GM19467 (cell line): Measurements from ENCODE around the gene MAP1S.
"Not testable (repeated sequence)": the region's sequence is repeated elsewhere in the genome, so short reads cannot be mapped to it uniquely, and the experiment has no call there.

Experiments
- ATAC-seq: cut with Tn5 transposase; IDR thresholded peaks from one replicate; pipeline ENCODE4 v1.9.1; 2021; ENCODE audit warnings: mild to moderate bottlenecking, moderate library complexity; ENCODE audit not compliant: unreplicated experiment

The MAP1S gene

DNA sequence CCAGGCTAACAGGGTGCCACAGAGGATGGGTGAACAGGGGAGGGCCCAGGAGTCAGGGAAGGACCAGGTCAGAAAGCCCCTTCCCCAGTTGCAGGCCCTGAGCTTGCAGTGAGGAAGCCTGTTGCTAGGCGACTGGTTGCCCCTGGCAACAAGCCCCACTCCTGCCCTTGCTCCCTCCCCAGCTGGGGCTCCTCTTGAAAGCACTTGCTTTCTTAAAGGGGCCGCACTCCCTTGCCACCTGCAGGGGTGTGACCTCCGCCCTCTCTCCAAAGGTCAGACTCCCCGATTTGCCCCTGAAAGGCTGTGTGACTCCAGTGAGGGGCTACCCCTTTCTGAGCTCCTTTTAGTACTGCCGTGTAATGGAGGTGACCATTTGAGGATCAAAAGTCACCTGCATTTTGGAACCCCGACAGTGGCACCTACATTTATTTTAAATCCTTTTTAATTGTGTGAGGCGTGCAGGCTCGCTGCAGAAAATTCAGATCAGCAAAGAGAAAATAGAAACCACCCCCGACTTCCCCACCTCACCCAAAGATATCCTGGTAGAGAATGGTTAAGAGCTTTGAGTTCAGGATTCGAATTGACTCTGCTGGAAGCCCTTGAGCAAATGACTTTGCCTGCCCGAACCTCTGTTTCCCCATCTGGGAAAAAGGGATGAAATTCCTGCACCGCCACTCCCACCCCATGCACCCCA, 36.8 kb downstream of the MAP1S start:
- ATAC-seq, result no peak

- ATAC-seq, result no peak
Measured at GRCh38 chr19:17757125-17757524, 37.8 kb downstream of the MAP1S start.

- no peak for ATAC-seq
Measured at GRCh38 chr19:17758515-17758914, 39.2 kb downstream of the MAP1S start.

DNA sequence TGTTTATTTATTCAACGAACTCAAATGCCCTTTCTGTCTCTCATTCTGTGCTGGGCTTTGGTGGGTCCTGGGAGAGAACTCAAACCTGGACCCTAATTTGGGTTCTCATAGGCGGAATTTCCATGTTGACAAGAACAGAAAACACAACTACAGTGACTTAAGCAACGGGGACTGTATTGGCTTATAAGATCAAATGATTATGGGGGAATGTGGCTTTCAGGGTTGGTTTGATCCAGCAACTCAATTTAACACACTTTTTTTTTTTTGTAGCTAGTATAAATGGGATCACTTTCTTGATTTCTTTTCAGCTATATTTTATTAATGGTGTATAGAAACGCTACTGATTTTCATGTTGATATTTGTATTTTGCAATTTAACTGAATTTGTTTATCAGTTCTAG, 41.9 kb downstream of the MAP1S start:
- no peak for ATAC-seq

GRCh38 chr19:17762505-17763229, 43.4 kb downstream of the MAP1S start:
- ATAC-seq, result no peak

GRCh38 chr19:17764348-17764747, 45.1 kb downstream of the MAP1S start:
- ATAC-seq, result no peak

DNA sequence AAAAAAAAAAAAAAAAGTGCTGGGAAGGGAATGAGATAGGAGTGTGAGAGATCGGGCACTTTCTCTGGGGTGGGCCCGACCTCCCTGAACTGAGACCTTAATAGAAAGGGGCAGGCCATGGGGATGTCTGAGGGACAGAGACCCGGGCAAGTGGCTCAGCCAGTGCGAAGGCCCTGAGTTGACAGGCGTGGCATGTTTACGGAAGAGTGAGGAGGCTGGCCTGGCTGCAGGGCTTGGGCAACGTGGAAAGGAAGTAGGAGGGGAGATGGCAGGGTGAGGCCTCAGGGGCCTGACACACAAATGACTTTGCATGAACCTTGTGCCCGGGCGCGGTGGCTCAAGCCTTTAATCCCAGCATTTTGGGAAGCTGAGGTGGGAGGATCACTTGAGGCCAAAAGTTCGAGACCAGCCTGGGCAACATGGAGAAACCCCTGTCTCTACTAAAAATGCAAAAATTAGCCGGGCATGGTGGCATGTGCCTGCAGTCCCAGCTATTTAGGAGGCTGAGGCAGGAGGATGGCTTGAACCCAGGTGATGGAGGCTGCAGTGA, 45.9 kb downstream of the MAP1S start:
- no peak for ATAC-seq

- ATAC-seq, result no peak
Measured at GRCh38 chr19:17766543-17767131, 47.4 kb downstream of the MAP1S start.

- ATAC-seq, result no peak
Measured at GRCh38 chr19:17767559-17767958, 48.3 kb downstream of the MAP1S start.

DNA sequence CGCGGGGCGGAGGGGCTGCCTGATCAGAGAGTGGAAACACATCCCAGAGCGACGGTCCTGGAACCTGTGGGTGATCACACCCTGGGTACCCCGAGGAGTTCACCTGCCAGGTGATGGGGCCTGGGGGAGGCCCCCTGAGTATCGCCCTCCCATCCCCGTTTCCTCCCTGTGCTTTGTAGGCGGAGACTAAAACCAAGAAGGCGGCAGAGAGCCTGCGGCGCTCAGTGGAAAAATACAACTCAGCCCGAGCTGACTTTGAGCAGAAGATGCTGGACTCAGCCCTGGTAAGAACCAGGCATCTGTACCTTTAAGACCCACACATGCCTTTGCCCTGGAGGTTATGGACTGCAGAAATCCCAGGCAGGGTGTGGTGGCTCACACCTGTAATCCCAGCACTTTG, 51.3 kb downstream of the MAP1S start:
- no peak for ATAC-seq

DNA sequence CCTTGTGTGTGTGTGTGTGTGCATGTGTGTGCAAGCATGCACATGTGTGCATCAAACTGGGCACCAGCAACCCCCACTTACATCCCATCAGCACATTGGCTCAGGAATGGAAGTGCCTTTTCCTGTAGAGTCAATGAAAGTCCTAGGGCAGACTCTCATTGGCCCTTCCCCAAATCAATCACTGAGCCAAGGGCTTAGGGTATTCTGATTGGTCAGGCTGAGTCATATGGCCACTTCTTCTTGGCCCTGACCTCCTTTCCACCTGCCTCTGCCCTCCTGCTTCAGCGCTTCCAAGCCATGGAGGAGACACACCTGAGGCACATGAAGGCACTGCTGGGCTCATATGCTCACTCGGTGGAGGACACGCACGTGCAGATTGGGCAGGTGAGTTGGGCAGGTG, 52.9 kb downstream of the MAP1S start:
- ATAC-seq, result no peak

DNA sequence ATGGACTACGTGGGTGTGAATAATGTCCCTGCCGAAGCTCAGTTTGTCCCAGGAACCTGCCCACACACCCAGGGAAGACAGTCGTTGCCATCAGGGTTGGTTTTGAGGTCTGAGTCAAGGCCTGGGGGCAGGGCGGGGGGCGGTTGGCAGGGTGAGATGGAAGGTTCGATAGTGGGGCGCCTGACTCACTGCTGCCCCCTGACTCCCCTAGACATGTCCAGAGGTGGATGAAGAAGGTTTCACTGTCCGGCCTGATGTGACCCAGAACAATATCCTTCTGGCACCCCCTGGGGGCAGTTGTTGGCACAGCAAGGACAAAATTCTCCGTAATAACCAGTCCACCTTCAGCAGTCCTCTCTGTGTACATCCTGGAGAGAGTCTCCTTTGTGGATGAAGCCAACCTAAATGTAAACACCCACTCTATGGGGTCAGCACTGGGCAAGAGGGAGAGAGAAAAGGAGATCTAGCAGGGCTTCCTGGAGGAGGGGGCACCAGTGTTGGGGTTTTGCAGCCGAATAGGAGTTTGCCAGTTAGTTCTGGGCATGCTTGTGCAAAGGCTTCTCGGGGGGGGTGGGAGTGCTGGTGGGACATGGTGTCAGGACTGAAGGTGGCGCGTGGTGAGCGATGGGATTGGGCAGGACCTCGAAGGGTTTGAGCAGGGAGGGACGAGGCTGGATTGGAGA, 56.1 kb downstream of the MAP1S start:
- no peak for ATAC-seq

DNA sequence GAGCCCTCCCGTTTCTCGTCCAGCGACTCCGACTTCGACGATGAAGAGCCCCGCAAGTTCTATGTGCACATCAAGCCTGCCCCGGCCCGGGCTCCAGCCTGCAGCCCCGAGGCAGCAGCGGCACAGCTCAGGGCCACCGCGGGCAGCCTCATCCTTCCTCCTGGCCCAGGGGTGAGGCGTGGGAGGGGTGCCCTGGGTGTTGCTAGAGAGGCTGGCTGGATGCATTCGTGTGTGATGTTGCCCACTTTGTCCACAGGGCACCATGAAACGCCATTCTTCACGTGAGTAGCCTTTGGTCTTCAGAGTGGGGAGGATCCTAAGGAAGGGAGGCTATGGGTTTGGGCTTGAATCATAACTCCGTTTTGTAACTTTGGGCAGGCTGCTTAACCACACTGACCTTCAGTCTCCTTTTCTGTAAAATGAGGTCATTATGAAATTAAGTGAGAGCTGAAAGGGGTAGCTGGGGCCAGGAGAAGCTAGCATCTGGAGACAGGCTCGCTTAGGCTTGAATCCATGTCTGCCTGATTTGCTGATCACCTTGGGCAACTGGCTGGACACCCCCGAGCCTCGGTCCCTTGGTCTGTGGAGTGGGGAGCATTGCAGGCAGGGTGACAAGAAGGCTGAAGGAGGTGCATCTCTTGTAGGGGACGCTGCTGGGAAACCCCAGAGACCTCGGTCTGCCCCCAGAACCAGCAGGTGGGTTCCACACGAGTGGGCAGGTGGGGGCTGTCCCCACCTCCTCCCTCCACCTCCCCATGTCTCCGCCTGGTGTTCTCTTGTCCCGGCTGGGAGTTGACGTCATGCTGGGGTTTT, 56.9 kb downstream of the MAP1S start:
- peak; percentile 61 for ATAC-seq

DNA sequence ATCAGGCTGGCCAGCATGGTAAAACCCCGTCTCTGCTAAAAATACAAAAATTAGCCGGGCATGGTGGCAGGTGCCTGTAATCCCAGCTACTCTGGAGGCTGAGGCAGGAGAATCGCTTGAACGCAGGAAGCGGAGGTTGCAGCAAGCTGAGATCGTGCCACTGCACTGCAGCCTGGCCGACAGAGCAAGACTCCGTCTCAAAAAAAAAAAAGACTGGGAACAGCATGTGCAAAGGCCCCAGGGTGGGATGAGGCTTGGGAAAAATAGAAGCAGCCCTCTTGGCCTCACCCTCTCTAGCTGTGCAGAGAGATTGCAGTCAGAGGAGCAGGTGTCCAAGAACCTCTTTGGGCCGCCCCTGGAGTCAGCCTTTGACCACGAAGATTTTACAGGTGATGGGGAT, 58.6 kb downstream of the MAP1S start:
- not testable (repeated sequence) for ATAC-seq

DNA sequence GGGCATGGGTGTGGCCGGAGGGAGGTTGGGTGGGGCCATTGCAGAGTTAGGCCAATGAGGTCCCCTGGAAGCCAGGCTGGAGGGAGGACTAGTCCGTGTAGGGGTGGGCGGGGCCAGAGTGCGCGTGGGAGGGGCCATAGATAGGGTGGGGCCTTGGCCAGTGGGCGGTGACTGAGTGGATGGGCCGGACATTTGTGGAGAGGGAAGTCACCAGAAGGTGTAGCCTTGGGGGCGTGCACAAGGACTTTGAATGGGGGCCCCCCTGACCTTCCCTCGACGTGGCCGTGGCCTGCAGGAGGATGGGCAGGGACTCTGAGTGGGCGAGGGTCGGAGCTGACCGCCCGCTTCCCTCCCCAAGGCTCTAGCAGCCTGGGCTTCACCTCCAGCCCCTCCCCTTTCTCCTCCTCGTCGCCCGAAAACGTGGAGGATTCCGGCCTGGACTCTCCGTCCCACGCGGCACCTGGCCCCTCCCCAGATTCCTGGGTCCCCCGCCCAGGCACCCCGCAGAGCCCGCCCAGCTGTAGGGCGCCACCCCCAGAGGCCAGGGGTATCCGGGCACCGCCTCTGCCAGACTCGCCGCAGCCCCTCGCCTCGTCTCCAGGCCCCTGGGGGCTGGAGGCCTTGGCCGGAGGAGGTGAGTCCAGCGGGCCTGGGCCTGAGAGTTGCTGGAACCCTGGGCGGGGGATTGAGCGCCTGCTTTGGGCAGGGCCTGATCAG, 59.1 kb downstream of the MAP1S start:
- ATAC-seq, result no peak

DNA sequence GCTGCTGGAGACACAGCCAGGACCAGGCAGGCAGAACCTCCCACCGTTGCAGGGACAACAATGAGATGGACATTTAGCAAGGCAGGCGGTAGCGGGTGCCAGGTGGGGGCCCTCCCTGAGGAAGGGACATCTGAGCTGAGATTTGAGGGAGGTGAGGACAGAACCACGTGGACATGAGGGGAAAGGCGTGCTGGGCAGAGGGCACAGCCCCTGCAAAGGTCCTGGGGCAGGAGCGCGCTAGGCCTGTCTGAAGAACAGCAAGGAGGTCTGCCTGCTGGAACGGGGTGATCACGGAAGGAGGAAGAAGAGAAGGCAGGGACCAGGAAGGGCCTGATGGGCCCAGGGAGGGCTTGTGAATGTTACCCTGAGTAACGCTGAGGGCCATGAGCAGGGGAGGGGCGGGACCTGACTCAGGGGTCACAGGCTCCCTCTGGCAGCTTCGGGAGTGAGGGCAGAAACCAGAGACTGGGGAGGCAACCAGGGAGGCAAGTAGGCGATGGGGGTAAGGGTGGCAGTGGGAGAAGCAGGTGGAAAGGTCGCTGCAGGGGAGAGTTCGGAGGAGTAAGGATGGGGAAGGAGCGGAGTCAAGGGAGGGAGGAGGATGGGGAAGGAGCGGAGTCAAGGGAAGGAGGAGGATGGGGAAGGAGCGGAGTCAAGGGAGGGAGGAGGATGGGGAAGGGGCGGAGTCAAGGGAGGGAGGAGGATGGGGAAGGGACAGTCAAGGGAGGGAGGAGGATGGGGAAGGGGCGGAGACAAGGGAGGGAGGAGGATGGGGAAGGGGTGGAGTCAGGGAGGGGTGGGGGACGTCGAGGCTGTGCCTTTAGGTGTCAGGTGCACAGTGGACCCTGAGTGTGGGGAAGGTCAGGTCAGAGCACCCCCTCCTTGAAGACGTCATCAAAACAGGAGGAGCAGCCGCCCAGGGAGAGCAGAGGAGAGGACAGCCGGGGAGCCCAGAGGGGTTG, 60.0 kb downstream of the MAP1S start:
- ATAC-seq, result no peak

- ATAC-seq, result no peak
Measured at GRCh38 chr19:17780781-17781180, 61.5 kb downstream of the MAP1S start.

- ATAC-seq, result not testable (repeated sequence)
Measured at GRCh38 chr19:17783721-17784120, 64.4 kb downstream of the MAP1S start.
